WTC11 (cell line): Measurements from ENCODE around the gene MLPH. TPM values are rescaled to one million over a fixed set of nuclear protein-coding genes. Genes with fewer than 3 reads are reported as not detected.

ENCODE experiments used
- ATAC-seq: fragments of 200-7000 bp; cut with Tn5 transposase; 2 replicates; pipeline ENCODE4 v1.10.0; 2021; ENCODE audit warnings: mild to moderate bottlenecking, moderate library complexity
- CTCF ChIA-PET: fragments of 300-600 bp; sonication (Branson Sonifier 250); formaldehyde crosslinking; loops from one replicate; lab custom pipeline; 2021; ENCODE audit warnings: antibody characterized with exemption; lab: Charles Lee
- POLR2A ChIA-PET: fragments of 350-600 bp; sonication (Branson Sonifier 250); formaldehyde crosslinking; loops from one replicate; lab custom pipeline; 2021; ENCODE audit warnings: antibody characterized with exemption; lab: Charles Lee
- DNase-seq: peaks from one replicate; pipeline ENCODE4 v3.0.0; 2021; ENCODE audit warnings: low spot score
- H3K27ac Mint-ChIP-seq: 2 replicates; pipeline ENCODE4 v1.8.0; 2021; ENCODE audit warnings: mixed read lengths
- H3K27me3 Mint-ChIP-seq: 2 replicates; pipeline ENCODE4 v1.8.0; 2021; ENCODE audit warnings: low read depth, mild to moderate bottlenecking, moderate library complexity, mixed read lengths
- H3K36me3 Mint-ChIP-seq: 2 replicates; pipeline ENCODE4 v1.8.0; 2021; ENCODE audit warnings: mixed read lengths
- H3K4me1 Mint-ChIP-seq: 2 replicates; pipeline ENCODE4 v1.8.0; 2022; ENCODE audit warnings: mixed read lengths
- H3K4me3 Mint-ChIP-seq: 2 replicates; pipeline ENCODE4 v1.8.0; 2021; ENCODE audit warnings: mild to moderate bottlenecking, moderate library complexity, mixed read lengths
- H3K9me3 Mint-ChIP-seq: 2 replicates; pipeline ENCODE4 v1.8.0; 2021; ENCODE audit warnings: mixed read lengths
- ATF1 ChIP-seq: sonication (generic); formaldehyde crosslinking; IDR thresholded peaks from 2 replicates; pipeline ENCODE4 v1.8.1; 2023; ENCODE audit warnings: mild to moderate bottlenecking, moderate library complexity, missing genetic modification reagents
- ATF2 ChIP-seq: sonication (generic); formaldehyde crosslinking; IDR thresholded peaks from 2 replicates; pipeline ENCODE4 v1.8.1; 2022; ENCODE audit warnings: low read depth, missing genetic modification reagents, borderline replicate concordance
- ATF3 ChIP-seq: sonication (generic); formaldehyde crosslinking; conservative IDR thresholded peaks from 2 replicates; pipeline ENCODE4 v1.8.1; 2022; ENCODE audit warnings: mild to moderate bottlenecking, missing genetic modification reagents
- CBFB ChIP-seq: sonication (generic); formaldehyde crosslinking; IDR thresholded peaks from 2 replicates; pipeline ENCODE4 v1.8.1; 2022; ENCODE audit warnings: mild to moderate bottlenecking, low read depth, missing genetic modification reagents
- CREM ChIP-seq: sonication (generic); formaldehyde crosslinking; IDR thresholded peaks from 2 replicates; pipeline ENCODE4 v1.8.1; 2022; ENCODE audit warnings: mild to moderate bottlenecking, missing genetic modification reagents, moderate library complexity
- ELF4 ChIP-seq: sonication (generic); formaldehyde crosslinking; IDR thresholded peaks from 2 replicates; pipeline ENCODE4 v1.8.1; 2022; ENCODE audit warnings: low read depth, mild to moderate bottlenecking, moderate library complexity, missing genetic modification reagents
- IRF1 ChIP-seq: sonication (generic); formaldehyde crosslinking; IDR thresholded peaks from 2 replicates; pipeline ENCODE4 v1.8.0; 2023; ENCODE audit warnings: missing genetic modification reagents
- KAT7 ChIP-seq: sonication (generic); formaldehyde crosslinking; IDR thresholded peaks from 2 replicates; pipeline ENCODE4 v1.8.1; 2023; ENCODE audit warnings: missing genetic modification reagents, mild to moderate bottlenecking, borderline replicate concordance
- RELA ChIP-seq: sonication (generic); formaldehyde crosslinking; IDR thresholded peaks from 2 replicates; pipeline ENCODE4 v1.8.1; 2022; ENCODE audit warnings: missing genetic modification reagents, mild to moderate bottlenecking, borderline replicate concordance
- TEAD4 ChIP-seq: sonication (generic); formaldehyde crosslinking; IDR thresholded peaks from 2 replicates; pipeline ENCODE4 v1.8.0; 2022; ENCODE audit warnings: mild to moderate bottlenecking, missing genetic modification reagents
- USF2 ChIP-seq: sonication (generic); formaldehyde crosslinking; IDR thresholded peaks from 2 replicates; pipeline ENCODE4 v1.8.1; 2023; ENCODE audit warnings: mild to moderate bottlenecking, missing genetic modification reagents, moderate library complexity
- ZBTB21 ChIP-seq: sonication (generic); formaldehyde crosslinking; IDR thresholded peaks from 2 replicates; pipeline ENCODE4 v1.8.1; 2023; ENCODE audit warnings: mild to moderate bottlenecking, missing genetic modification reagents, borderline replicate concordance
- ZMAT4 ChIP-seq: fragments of 250-450 bp; sonication (Bioruptor Pico); IDR thresholded peaks from 2 replicates; pipeline ENCODE4 v1.9.0; 2021; ENCODE audit warnings: mild to moderate bottlenecking
- ZNF121 ChIP-seq: sonication (generic); formaldehyde crosslinking; IDR thresholded peaks from 2 replicates; pipeline ENCODE4 v1.8.0; 2023; ENCODE audit warnings: missing genetic modification reagents
- ZNF232 ChIP-seq: sonication (generic); formaldehyde crosslinking; IDR thresholded peaks from 2 replicates; pipeline ENCODE4 v1.8.0; 2022; ENCODE audit warnings: mild to moderate bottlenecking, missing genetic modification reagents
- ZNF317 ChIP-seq: sonication (generic); formaldehyde crosslinking; IDR thresholded peaks from 2 replicates; pipeline ENCODE4 v1.8.1; 2023; ENCODE audit warnings: low read depth, mild to moderate bottlenecking, moderate library complexity, missing genetic modification reagents, borderline replicate concordance
- ZNF423 ChIP-seq: fragments of 250-450 bp; sonication (Bioruptor Pico); IDR thresholded peaks from 2 replicates; pipeline ENCODE4 v2.1.2; 2022; ENCODE audit warnings: mild to moderate bottlenecking, moderate library complexity
- ZNF532 ChIP-seq: fragments of 250-450 bp; sonication (Bioruptor Pico); IDR thresholded peaks from 2 replicates; pipeline ENCODE4 v1.9.0; 2021; ENCODE audit warnings: mild to moderate bottlenecking, borderline replicate concordance
- total RNA-seq: library from RNA; stranded (reverse); gene quantifications from 3 replicates; pipeline ENCODE4 v1.2.3, GENCODE V29; 2021

The MLPH gene
- total RNA-seq, 1 experiment from 2014 or later = 10.3 TPM

GRCh38 chr2:237585590-237586221 lies 98.7 kb downstream of the MLPH start:
- Mint-ChIP-seq H3K9me3 (no peaks in the 10 kb centered on the region), H3K4me1 (peaks cover 62% of the 10 kb centered on the region), H3K4me3 (peak overlapping the region; percentile 83), H3K27me3 (no peaks in the 10 kb centered on the region), H3K36me3 (peaks cover 31% of the 10 kb centered on the region), H3K27ac (no peak overlapping the region)
- POLR2A ChIA-PET = interaction anchor here (0.6 kb wide), 1 partner anchor 179 kb away, joined by 4 read pairs; no protein-coding TSS in a partner anchor
- CTCF ChIA-PET = interaction anchor here (1.1 to 6.9 kb wide), 7 partner anchors 13 to 115 kb away, joined by 3 to 69 read pairs (median 5); no protein-coding TSS in a partner anchor
- TF ChIP-seq ZNF317 (CRISPR knock-in tag) = no peak
- TF ChIP-seq CBFB (CRISPR knock-in tag) = no peak
- no peak for TF ChIP-seq USF2 (CRISPR knock-in tag)
- no peak for TF ChIP-seq TEAD4
- TF ChIP-seq ZNF121 (CRISPR knock-in tag) = no peak
- ATAC-seq (no peak), DNase-seq (no peak)

GRCh38 chr2:237588044-237588696 lies 101.1 kb downstream of the MLPH start:
- H3K27me3 Mint-ChIP-seq = no peaks in the 10 kb centered on the region
- peak overlapping the region; percentile 83 for H3K4me3 Mint-ChIP-seq
- no peak overlapping the region for H3K27ac Mint-ChIP-seq
- ChIA-PET CTCF (interaction anchor here (1.2 kb wide), 1 partner anchor 16 kb away, joined by 8 read pairs; no protein-coding TSS in a partner anchor), POLR2A (no interaction called here)
- no peak for DNase-seq
- peaks cover 28% of the 10 kb centered on the region for H3K36me3 Mint-ChIP-seq
- peak; percentile 7; the same call in 1 of the 2 replicates for ATAC-seq
- no peaks in the 10 kb centered on the region for H3K9me3 Mint-ChIP-seq
- H3K4me1 Mint-ChIP-seq = peaks cover 79% of the 10 kb centered on the region
- no peak for TF ChIP-seq ZNF423

- Mint-ChIP-seq H3K36me3 (peaks cover 17% of the 10 kb centered on the region), H3K27me3 (no peaks in the 10 kb centered on the region), H3K4me1 (peaks cover 88% of the 10 kb centered on the region), H3K9me3 (no peaks in the 10 kb centered on the region), H3K4me3 (peak within 1 kb of the TSS; percentile 83), H3K27ac (peak within 1 kb of the TSS; percentile 76)
- ChIA-PET CTCF (interaction anchor here (1.0 to 5.5 kb wide), 10 partner anchors 11 to 184 kb away, joined by 3 to 37 read pairs (median 6); no protein-coding TSS in a partner anchor), POLR2A (interaction anchor here (0.5 to 2.4 kb wide), 8 partner anchors 9 to 98 kb away, joined by 3 to 7 read pairs (median 4); no protein-coding TSS in a partner anchor)
- DNase-seq = peak; percentile 51
- peak; percentile 69 for ATAC-seq
- no peak for TF ChIP-seq ELF4 (CRISPR knock-in tag)
- no peak for TF ChIP-seq ATF1 (CRISPR knock-in tag)
- no peak for TF ChIP-seq ZBTB21 (CRISPR knock-in tag)
- no peak for TF ChIP-seq IRF1 (CRISPR knock-in tag)
- no peak for TF ChIP-seq ZMAT4
- no peak for TF ChIP-seq KAT7 (CRISPR knock-in tag)
- no peak for TF ChIP-seq ATF2 (CRISPR knock-in tag)
- no peak for TF ChIP-seq ZNF121 (CRISPR knock-in tag)
- TF ChIP-seq ATF3 (CRISPR knock-in tag) = no peak
- no peak for TF ChIP-seq ZNF532 (CRISPR knock-in tag)
- TF ChIP-seq RELA (CRISPR knock-in tag) = no peak
- peak; percentile 69; the same call in 1 of the 2 replicates for TF ChIP-seq ZNF232
- no peak for TF ChIP-seq CREM (CRISPR knock-in tag)
Measured at GRCh38 chr2:237590272-237591140, 103.5 kb downstream of the MLPH start, which contains the start of gene RAB17. TSS of gene RAB17 (minus strand) at chr2:237590734. CDS start at chr2:237586154, 4,580 bp downstream.
